RKO (cell line): ENCODE data around the gene JUND.

ENCODE experiments used
- DNase-seq: peaks from one replicate; pipeline ENCODE4 v3.0.0-alpha.2; 2016; ENCODE audit warnings: low spot score

Gene JUND

DNA sequence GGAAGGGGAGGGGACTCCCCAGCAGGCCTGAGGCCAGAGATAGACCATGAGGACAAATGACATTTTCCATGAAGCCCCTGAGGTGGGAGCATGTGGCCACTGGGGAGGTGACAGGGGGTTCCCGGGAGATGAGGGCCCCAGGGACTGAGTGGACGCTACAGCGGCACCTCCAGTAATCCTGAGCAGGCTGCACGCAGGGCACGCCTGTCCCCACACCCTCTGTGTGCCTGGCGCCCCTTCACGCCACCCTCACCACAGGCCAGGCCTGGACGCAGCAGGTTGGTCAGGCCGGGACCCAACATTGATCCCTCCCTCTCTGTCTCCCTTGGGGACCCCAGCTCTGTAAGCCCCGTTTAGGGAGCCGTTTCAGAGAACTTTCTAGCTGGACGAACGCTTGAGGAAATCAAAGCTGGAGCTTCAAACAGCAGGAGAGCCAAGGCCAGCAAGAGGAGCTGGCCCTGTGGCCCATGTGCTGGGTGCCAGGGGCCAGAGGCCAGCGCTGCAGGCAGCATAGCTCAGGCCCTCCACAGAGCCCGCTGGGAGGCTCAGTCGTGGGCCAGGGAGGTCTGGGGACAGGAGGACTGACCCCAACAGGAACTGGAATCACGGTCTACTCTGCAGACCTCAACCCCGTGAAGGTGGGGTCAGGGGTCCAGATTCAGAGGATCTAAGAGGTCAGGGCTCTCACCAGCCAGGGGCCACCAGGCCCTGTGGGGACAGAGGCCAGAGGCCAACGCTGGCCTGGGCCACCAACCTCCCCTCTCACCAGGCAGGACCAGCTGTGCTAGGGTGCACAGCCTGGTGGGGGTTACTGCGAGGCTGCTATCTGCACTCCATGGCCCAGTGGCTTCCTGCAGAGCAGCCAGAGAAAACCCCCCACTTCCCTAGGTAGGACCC is 26.9 kb upstream of the JUND start:
- no peak for DNase-seq

DNA sequence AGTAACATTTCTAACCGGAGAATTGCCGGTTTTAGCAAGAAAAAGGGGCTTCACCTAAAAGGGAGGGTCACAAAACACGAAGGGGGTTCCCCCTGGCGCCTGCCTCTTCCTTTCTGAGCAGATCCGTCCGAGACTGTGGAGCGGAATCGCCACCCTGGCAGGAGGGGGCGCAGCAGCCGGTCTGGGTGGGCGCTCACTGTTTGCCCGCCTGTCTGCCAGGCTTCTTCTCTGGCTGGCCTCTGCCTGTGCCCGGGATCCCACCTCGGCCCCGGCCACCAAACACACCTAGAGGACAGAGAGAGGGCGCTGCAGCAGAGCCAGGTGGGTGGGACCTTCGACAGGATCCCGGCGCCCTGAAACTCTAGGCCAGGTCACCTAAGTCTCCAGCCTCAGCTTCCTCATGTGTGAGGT is 25.9 kb upstream of the JUND start:
- DNase-seq, result no peak

GRCh38 chr19:18306888-18307260 is 25.5 kb upstream of the JUND start:
- no peak for DNase-seq

DNA sequence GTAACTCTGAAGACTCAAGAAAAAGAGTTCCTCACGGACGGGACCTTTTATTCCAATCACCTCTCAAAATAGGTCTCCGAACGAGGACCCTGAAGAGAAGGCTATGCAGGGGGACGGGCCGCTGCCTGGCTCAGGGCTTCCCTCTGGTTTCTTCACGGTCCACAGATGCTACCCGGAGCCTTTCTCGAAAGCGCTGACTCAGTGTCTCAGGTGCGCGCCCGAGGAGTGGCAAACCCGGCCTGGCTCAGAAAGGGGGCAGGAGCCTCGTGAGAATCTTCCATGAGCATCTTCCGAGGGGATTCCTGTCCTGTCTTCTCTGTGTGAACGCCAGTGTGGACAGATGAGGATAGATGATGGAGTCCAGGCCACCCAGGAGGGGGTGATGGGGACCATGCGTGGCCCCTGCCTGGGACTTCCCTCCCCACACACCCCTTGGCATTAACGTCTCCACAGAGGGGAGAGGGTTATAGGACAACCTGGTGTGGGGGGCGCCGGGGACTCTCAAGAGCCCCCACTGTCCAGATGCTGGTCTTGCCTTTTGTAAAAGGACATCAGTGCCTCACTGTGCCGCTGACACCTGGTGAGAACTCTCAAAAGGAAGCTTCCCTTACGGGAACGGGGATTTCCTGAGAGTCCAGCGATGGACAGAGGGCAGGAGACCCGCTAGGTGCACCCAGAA is 24.9 kb upstream of the JUND start:
- no peak for DNase-seq

- peak; percentile 69 for DNase-seq
These were observed 23.3 kb upstream of the JUND start for GRCh38 chr19:18304458-18305310.

DNA sequence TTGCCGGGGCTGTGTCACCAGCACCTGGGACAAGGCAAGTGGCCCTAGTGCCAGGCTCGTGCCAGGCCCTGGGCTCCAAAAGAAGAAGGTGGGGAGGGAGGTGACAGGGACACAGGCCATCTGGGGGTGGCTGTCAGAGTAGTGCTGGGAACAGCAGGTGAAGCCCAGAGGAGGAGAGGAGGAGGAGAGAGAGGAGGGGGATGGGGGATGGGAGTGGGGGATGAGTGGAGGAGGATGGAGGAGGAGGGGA is 22.7 kb upstream of the JUND start:
- DNase-seq, result no peak

GRCh38 chr19:18301718-18302111 is 20.3 kb upstream of the JUND start:
- no peak for DNase-seq

DNA sequence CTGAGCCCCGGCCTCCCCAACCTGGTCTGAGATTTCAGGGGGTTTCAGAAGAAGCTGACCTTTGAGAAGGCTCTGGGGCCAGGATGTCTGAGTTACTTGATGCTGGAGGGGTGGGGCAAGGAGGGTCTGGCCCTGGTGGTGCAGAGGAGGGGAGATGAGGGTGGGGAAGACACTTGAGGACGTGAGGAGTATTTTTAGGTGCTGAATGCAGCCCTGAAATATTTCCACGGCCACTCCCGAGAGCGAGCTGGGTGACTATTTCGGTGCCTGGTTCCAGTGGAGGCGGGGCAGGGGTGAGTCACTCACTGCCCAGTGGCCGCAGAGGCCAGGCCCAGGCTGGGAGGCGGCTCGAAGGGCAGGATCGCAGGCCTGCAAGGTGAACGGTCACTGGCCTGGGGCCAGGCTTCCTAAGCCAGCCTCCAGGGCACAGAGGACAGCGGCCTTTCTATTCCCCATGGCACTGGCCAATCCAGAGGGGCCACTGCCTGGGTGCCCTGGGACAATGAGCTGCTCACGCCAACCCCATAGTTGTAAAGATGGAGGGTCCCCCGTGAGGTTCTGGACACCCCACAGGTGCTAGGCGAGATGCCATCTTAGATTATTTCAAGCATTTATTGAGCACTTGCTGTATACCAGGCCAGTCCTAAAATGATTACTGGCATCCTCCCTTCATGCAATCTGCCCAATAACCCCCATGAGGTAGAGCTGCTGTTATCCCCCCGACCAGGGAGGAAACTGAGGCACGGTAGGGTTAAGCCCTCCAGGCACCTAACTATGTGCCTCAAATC is 19.7 kb upstream of the JUND start:
- DNase-seq, result peak; percentile 72

DNA sequence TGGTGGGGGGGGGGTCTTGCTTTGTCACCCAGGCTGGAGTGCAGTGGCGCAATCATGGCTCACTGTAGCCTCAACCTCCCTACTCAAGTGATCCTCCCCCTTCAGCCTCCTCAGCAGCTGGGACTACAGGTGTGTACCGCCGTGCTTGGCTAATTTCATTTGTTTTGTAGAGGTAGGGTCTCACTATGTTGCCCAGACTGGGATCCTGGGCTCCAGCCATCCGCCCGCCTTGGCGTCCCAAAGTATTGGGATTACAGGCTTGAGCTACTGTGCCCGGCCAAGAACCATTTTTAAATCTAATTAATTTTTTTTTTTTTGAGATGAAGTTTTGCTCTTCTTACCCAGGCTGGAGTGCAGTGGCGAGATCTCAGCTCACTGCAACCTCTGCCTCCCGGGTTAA is 18.2 kb upstream of the JUND start:
- DNase-seq, result no peak

DNA sequence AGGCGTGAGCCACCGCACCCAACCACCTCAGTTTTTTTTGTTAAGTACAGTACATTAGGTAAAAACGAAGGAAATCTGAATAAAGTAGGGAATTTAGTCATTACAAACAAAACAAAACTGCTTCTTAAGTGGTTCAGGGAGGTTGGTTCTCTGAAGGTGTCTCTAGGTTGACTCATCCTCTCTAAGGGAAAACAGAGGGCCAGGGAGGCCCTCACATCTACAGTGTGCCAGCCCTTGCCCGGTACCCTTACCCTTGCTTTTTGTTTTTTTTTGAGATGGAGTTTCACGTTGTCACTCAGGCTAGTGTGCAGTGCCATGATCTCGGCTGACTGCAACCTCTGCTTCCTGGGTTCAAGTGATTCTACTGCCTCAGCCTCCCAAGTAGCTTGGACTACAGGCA is 17.2 kb upstream of the JUND start:
- DNase-seq, result no peak

GRCh38 chr19:18297308-18297707 is 15.9 kb upstream of the JUND start:
- DNase-seq, result no peak

GRCh38 chr19:18295034-18295451 is 13.6 kb upstream of the JUND start:
- no peak for DNase-seq

- DNase-seq, result no peak
These were observed 13.0 kb upstream of the JUND start for GRCh38 chr19:18294467-18294864.

DNA sequence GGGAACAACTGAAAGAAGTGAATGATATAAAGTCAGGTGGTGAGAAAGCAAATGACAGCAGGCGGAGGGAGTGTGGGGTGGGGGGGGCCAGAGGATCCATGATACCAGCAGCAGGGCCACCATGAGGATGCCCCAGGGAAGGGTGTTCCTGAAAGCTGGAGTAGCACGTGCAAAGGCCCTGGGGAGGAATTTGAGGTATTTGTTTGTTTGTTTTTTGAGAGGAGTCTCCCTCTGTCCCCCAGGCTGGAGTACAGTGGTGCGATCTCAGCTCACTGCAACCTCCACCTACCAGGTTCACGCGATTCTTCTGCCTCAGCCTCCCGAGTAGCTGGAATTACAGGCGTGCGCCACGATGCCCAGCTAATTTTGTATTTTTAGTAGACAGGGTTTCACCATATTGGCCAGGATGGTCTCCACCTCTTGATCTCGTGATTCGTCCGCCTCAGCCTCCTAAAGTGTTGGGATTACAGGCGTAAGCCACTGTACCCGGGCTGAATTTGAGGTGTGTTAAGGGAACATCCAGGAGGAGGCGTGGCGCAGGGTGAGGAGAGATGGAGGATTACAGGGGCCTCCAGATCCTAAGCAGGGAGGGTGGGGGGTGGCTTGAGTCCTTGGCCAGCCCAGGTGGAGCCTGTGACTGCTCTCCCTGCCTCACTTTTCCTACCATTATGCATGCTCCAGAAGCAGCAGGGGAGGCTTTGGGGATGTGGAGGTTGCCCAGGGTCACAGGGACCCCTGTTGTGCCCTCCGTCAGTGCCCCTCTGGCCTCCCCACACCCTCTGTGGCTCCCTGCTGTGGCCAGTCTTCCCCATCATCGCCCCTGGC is 12.4 kb upstream of the JUND start:
- DNase-seq, result no peak

GRCh38 chr19:18292810-18293641 is 11.6 kb upstream of the JUND start:
- DNase-seq, result peak; percentile 85

DNA sequence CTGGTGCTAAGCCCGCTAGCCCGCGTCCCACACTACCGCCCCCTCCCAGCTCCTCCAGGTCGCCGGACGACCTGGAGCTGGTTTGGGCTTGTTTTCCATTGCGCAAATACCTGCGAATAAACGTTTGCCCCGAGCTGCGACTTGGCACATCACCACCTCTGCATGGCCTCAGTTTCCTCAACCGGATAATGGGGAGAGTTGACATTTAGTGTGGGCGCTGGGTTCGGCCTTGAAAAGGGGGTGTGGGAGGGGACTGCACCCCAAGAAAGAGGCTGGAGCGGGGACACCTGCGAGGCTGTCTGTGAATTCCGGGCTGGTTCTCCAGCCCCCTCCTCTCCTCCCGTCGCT is 11.0 kb upstream of the JUND start:
- DNase-seq, result no peak

DNA sequence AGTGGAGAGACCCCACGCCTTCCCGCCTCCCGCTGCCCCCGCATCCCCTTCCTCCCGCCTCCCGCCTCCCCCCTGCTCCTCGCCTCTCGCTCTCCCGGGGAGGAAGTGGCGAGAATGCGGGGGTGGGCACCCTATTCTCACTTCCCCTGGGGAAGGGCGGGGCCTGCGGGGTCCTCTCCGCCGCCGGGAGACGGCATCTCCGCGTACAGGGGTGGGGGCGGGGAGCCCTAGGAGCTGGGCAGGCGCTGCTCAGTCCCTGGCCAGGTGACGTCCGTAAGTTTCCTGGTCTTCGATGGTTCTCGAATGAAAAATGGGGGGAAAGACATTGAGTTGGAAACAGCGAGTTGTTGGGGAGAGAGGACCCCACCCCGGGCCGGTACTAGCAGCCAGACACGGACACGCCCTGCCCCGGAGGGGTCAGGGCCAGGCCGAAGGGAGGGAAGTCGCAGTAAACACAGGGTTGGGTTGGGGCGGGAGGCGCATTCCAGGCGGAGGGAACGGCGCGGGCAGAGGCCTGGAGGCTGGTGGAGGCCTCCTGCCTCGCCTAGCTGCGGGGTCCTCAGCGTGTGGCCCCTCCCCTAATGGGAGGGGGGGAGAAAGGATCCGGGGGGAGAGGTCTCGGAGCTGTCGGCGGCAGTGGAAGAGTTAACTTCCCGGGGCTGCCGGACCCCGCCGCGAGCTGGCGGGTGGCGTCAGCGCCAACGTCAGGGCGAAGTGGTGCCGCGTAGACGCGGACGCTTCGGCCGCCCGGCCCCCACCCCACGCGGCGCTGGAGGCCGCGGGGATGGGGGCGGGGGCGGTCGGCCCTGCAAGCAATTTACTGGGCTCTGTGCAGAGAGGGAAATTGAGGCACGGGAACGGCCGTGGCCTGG is 10.4 kb upstream of the JUND start:
- peak; percentile 82 for DNase-seq

GRCh38 chr19:18291019-18291524 is 9.7 kb upstream of the JUND start:
- no peak for DNase-seq

DNA sequence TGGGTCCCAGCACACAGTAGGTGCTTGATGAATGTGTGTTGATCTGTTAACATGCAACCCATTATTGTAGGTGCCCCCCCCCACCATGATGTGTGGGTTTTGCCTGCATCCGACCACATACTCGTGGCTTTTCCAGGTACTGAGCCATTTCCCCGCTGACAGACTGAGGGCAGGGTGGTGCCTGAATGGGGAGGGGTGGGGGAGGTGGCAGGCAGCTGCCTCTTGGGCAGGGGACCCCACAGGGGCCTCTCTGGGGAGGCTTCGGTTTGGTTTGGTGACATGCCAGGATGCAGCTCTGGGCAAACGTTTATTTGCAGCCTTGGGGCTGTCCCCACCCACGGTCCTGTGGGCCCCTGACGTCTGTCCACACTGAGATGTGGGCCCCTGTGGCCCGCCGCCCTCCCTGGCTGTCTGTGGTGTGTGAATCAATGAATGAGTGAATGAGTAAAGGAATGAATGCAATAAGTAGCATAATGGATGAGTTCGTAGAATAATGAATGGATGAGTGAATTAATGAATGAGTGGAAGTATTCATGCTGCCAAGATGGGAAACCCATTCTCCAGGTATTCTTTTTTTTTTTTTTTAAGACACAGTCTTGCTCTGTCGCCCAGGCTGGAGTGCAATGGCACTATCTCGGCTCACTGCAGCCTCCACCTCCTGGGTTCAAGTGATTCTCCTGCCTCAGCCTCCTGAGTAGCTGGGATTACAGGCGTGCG is 9.0 kb upstream of the JUND start:
- DNase-seq, result no peak
